Stimulated activated CD4-positive, alpha-beta T cell treated with anti-CD3 and anti-CD28 coated beads, Interleukin-15, amount 100 ng/mL, for 48 hours (primary cell): ENCODE data around the gene PDCD1LG2.
"Not testable (repeated sequence)": the region's sequence is repeated elsewhere in the genome, so short reads cannot be mapped to it uniquely, and the experiment has no call there.

Experiments
- DNase-seq, 2 donors: peaks; one replicate each; pipeline ENCODE4 v3.0.0-alpha.2; 2020; ENCODE audit warnings: low read depth in 2 of 2

Gene PDCD1LG2

GRCh38 chr9:5510360-5510931 lies at the start of gene PDCD1LG2:
PDCD1LG2 (plus strand) TSS chr9:5510531; CDS start chr9:5522547, 12,016 bp downstream.
- DNase-seq, result peak; percentile 41 to 44

- not testable (repeated sequence) for DNase-seq
Measured at GRCh38 chr9:5464831-5465330, 45.5 kb upstream of the PDCD1LG2 start.

- DNase-seq, result no peak
Measured at GRCh38 chr9:5466005-5466404, 44.3 kb upstream of the PDCD1LG2 start.

- DNase-seq, result no peak
Measured at GRCh38 chr9:5466766-5467165, 43.6 kb upstream of the PDCD1LG2 start.

GRCh38 chr9:5468850-5469249 lies 41.5 kb upstream of the PDCD1LG2 start:
- no peak for DNase-seq

- DNase-seq, result no peak
Measured at GRCh38 chr9:5470122-5470521, 40.2 kb upstream of the PDCD1LG2 start.

- DNase-seq, result no peak
Measured at GRCh38 chr9:5470816-5471215, 39.5 kb upstream of the PDCD1LG2 start.

- not testable (repeated sequence) for DNase-seq
Measured at GRCh38 chr9:5475611-5476010, 34.7 kb upstream of the PDCD1LG2 start.

GRCh38 chr9:5478206-5478605 lies 32.1 kb upstream of the PDCD1LG2 start:
- no peak for DNase-seq

GRCh38 chr9:5479994-5480694 lies 30.2 kb upstream of the PDCD1LG2 start:
- DNase-seq, result no peak

GRCh38 chr9:5480919-5481318 lies 29.4 kb upstream of the PDCD1LG2 start:
- DNase-seq, result no peak

- DNase-seq, result no peak
Measured at GRCh38 chr9:5481322-5482040, 28.9 kb upstream of the PDCD1LG2 start.

GRCh38 chr9:5482194-5482593 lies 28.1 kb upstream of the PDCD1LG2 start:
- DNase-seq, result no peak

- DNase-seq, result no peak
Measured at GRCh38 chr9:5483306-5483705, 27.0 kb upstream of the PDCD1LG2 start.

- DNase-seq, result no peak
Measured at GRCh38 chr9:5485378-5486085, 24.8 kb upstream of the PDCD1LG2 start.

GRCh38 chr9:5486988-5487387 lies 23.3 kb upstream of the PDCD1LG2 start:
- DNase-seq, result no peak

GRCh38 chr9:5488221-5489008 lies 21.9 kb upstream of the PDCD1LG2 start:
- no peak for DNase-seq

GRCh38 chr9:5489630-5490490 lies 20.5 kb upstream of the PDCD1LG2 start:
- DNase-seq, result no peak

GRCh38 chr9:5492965-5493678 lies 17.2 kb upstream of the PDCD1LG2 start:
- DNase-seq, result no peak
